ENCODE data around the gene NEK10.

- no peak for TF ChIP-seq DPF2 (IDR thresholded peaks at IDR 0.05)
- TF ChIP-seq BRF1 (IDR thresholded peaks at IDR 0.05; ENCODE audit: borderline replicate concordance, extremely low read depth, insufficient read length), result no peak
- TF ChIP-seq GABPA (tag; conservative IDR thresholded peaks at IDR 0.05; ENCODE audit: low read depth), result no peak
- no peak for TF ChIP-seq ZFP30 (CRISPR knock-in tag; IDR thresholded peaks at IDR 0.05; ENCODE audit: borderline replicate concordance)
- TF ChIP-seq ATF3 (IDR thresholded peaks at IDR 0.05), result no peak
- no peak for TF ChIP-seq ATF3 (CRISPR knock-in tag; conservative IDR thresholded peaks at IDR 0.05)
- TF ChIP-seq RFX5 (IDR thresholded peaks at IDR 0.05; ENCODE audit: low read depth, low read length), result no peak
- TF ChIP-seq SREBF2 (CRISPR knock-in tag; IDR thresholded peaks at IDR 0.05), result no peak
- no peak for TF ChIP-seq TAF1 (IDR thresholded peaks at IDR 0.05; ENCODE audit: control insufficient read depth, extremely low read depth, insufficient read depth, low read length, severe bottlenecking)
- TF ChIP-seq ZNF133 (CRISPR knock-in tag; IDR thresholded peaks at IDR 0.05), result no peak
- TF ChIP-seq ZNF280A (IDR thresholded peaks at IDR 0.05; ENCODE audit: low read depth, partially characterized antibody), result no peak
- TF ChIP-seq RCOR1 (IDR thresholded peaks at IDR 0.05; ENCODE audit: borderline replicate concordance in 1 of 2, low read depth in 2 of 2, low read length in 2 of 2), result no peak
- TF ChIP-seq MLX (CRISPR knock-in tag; conservative IDR thresholded peaks at IDR 0.05), result no peak
- no peak for TF ChIP-seq SREBF1 (IDR thresholded peaks at IDR 0.05; ENCODE audit: borderline replicate concordance, low read depth, low read length)
- TF ChIP-seq CTCF (IDR thresholded peaks at IDR 0.05 in 2 of 3, conservative IDR thresholded peaks at IDR 0.05 in 1 of 3; ENCODE audit: insufficient read depth in 2 of 3, low read depth in 1 of 3, low read length in 3 of 3), result no peak
These were observed 61.6 kb downstream of the NEK10 start for GRCh38 chr3:27307566-27307965.
